ENCODE measurements around the gene HEPHL1.

HEPHL1 gene

DNA sequence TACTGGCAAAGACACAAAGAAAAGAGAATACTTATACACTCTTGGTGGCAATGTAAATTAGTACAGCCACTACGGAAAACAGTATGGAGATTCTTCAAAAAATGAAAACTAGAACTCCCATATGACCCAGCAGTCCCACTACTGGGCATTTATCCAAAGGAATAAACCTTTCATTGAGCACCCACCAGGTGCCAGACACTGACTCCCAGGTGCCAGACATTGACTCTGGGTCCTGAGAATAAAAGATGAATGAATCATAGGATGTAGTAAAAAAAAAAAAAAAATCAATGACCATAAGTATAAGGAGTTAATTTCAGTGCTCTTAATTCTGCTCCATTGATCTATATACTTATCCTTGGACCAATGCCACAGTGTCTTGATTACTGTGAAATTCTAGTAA lies 28.2 kb downstream of the HEPHL1 start:
- no peak for DNase-seq (ENCODE audit: low read depth in 2 of 2)
- H3K4me3 ChIP-seq (replicated peaks in 1 of 2; ENCODE audit: low read depth in 2 of 2, low read length in 2 of 2): no peak overlapping the region

DNA sequence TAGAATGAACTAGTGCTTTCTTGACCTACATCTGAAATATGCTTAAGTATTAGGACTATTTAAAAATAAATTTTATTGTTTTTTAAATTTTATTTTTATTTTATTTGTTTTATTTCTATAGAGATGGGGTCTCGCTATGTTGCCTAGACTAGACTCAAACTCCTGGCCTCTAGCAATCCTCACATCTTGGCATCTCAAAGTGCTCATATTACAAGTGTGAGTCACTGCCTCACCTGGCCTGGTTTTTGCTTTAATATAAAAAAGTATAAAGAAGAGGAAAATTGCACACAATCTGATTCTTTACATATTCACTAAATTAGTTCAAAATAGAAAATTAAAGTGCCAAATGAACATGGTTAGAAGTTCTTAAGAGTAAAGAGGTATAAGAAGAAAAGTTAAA lies 37.5 kb downstream of the HEPHL1 start:
- H3K4me3 ChIP-seq (replicated peaks in 1 of 2; ENCODE audit: low read depth in 2 of 2, low read length in 2 of 2): no peak overlapping the region
- no peak for DNase-seq (ENCODE audit: low read depth in 2 of 2)
- TF ChIP-seq, protein P1, sequence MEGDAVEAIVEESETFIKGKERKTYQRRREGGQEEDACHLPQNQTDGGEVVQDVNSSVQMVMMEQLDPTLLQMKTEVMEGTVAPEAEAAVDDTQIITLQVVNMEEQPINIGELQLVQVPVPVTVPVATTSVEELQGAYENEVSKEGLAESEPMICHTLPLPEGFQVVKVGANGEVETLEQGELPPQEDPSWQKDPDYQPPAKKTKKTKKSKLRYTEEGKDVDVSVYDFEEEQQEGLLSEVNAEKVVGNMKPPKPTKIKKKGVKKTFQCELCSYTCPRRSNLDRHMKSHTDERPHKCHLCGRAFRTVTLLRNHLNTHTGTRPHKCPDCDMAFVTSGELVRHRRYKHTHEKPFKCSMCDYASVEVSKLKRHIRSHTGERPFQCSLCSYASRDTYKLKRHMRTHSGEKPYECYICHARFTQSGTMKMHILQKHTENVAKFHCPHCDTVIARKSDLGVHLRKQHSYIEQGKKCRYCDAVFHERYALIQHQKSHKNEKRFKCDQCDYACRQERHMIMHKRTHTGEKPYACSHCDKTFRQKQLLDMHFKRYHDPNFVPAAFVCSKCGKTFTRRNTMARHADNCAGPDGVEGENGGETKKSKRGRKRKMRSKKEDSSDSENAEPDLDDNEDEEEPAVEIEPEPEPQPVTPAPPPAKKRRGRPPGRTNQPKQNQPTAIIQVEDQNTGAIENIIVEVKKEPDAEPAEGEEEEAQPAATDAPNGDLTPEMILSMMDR (IDR thresholded peaks at IDR 0.05; ENCODE audit: low read depth, low read length): no peak

More for the DNA sequence above, 28.2 kb downstream of the HEPHL1 start:
- TF ChIP-seq, protein P1 (IDR thresholded peaks at IDR 0.05; ENCODE audit: low read depth, low read length): no peak

DNA sequence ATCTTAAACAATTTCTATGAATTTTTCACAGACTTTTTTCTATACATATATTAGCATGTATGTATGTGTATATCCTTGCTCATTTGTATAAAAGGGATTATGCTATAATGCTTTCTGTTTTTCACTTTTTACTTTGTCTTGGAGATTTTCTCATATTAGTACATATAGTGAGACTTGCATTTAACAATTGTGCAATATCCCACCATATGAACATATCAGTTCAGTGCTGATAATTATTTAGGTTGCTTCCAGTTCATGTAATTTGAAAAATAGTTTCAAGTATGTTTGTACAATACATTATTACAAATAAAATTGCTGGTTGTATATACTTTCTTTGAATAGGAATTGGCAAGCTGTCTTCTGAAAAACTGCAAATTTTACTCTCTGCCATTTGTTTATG lies 37.9 kb downstream of the HEPHL1 start:
- TF ChIP-seq, protein P1 (IDR thresholded peaks at IDR 0.05; ENCODE audit: low read depth, low read length): no peak
- DNase-seq (ENCODE audit: low read depth in 2 of 2): no peak
- no peak overlapping the region for H3K4me3 ChIP-seq (replicated peaks in 1 of 2; ENCODE audit: low read depth in 2 of 2, low read length in 2 of 2)

DNA sequence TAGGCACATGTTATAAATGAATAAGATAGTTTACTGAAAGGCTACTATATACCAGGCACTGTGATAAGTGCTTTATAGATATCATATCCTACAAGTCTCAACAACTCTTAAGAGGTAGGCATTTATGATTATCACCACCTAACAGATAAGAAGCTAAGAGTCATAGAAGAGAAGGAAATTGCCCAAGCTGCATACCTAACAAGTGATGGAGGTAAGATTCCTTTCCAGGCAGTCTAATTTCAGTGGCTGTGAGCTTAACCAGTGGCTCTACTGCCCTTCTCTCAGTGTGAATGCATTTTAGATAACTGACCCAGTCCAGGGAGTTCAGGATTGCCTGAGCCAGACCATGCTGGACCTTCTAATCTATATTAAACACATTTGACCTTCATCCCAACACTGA lies 39.2 kb downstream of the HEPHL1 start:
- H3K4me3 ChIP-seq (replicated peaks in 1 of 2; ENCODE audit: low read depth in 2 of 2, low read length in 2 of 2): no peak overlapping the region
- TF ChIP-seq, protein P1 (IDR thresholded peaks at IDR 0.05; ENCODE audit: low read depth, low read length): no peak
- DNase-seq (ENCODE audit: low read depth in 2 of 2): no peak

DNA sequence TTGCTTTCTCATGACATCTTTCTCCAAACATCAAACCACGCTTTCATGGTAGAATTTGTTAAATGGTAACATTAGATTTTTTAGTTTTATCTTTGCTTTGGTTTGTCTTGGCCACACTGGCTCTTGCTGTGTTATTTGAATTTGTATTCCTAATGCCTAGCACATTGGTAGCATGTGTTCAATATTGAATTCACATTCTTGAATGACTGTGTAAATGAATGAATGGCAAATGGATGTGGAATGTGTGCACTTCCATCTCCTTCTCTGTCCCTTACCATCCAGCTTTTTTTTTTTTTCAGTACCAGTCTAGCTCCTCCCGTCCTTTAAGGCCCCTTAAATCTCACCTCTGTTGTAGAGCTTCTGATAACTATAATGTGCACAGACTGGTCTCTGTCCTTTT lies 41.2 kb downstream of the HEPHL1 start:
- no peak for DNase-seq (ENCODE audit: low read depth in 2 of 2)
- H3K4me3 ChIP-seq (replicated peaks in 1 of 2; ENCODE audit: low read depth in 2 of 2, low read length in 2 of 2): no peak overlapping the region
- TF ChIP-seq, protein P1 (IDR thresholded peaks at IDR 0.05; ENCODE audit: low read depth, low read length): no peak

DNA sequence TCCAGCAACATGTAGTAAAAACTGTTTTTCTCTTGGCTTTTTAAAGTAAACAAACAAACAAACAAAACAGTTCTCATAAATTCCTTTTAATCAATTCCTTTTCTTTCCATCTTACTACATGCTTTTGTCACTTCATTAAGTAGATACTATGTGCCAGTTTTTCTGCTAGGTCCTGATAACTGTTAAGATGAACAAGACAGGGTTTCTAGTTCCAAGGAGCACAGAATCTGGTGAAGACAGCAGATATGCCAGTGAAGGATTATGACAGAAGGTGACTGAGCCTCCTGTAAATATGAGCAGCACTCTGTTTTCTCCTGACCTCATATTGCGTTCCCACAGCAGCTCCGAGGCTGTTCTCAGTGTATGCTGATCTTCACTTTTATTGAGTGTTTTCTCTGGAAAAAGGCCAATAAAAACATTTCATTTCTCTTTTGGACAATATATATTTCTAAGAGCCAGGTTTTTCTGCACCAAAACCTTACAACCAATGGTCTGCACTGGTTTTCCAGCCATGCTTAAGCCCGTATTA lies 45.8 kb downstream of the HEPHL1 start:
- no peak overlapping the region for H3K4me3 ChIP-seq (replicated peaks in 1 of 2; ENCODE audit: low read depth in 2 of 2, low read length in 2 of 2)
- TF ChIP-seq, protein P1 (IDR thresholded peaks at IDR 0.05; ENCODE audit: low read depth, low read length): no peak
- DNase-seq (ENCODE audit: low read depth in 2 of 2): peak in 1 of 2 donors; percentile 18

DNA sequence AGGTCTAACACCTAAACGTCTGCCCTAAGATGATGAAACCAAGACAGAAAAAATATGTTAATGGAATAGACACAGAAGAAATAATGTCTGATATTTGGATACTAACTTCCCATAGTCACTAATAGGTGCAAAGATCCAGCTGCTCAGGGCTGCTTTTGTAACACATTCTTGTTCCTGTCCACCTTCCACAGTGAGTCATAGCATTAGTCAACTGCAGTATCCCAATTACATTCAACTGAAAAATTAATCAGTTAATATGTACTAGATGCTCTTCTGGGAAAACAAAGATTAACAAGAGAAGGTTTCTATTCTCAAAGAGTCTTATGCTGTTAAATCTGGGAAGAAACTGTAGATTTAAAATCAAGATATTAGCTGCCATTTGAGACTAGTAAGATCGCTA lies 47.6 kb downstream of the HEPHL1 start:
- DNase-seq (ENCODE audit: low read depth in 2 of 2): peak in 1 of 2 donors; percentile 13
- no peak overlapping the region for H3K4me3 ChIP-seq (replicated peaks in 1 of 2; ENCODE audit: low read depth in 2 of 2, low read length in 2 of 2)
- TF ChIP-seq, protein P1 (IDR thresholded peaks at IDR 0.05; ENCODE audit: low read depth, low read length): no peak

Measured in cardiac fibroblast (primary cell).